A673 (cell line): Measurements from ENCODE around the gene STUB1. TPM values are rescaled to one million over a fixed set of nuclear protein-coding genes. Genes with fewer than 3 reads are reported as not detected.

Source experiments
- BruUV-seq: library from RNA; stranded (reverse); fragments of 400-500 nt; replicated peaks from 2 replicates; lab custom pipeline; 2021; lab: Mats Ljungman, UMichigan
- CTCF ChIA-PET: fragments of 300-600 bp; sonication (Branson Sonifier 250); formaldehyde crosslinking; loops from one replicate; lab custom pipeline; 2022; ENCODE audit warnings: antibody characterized with exemption; lab: Charles Lee
- POLR2A ChIA-PET: fragments of 300-600 bp; sonication (Branson Sonifier 250); formaldehyde crosslinking; loops from one replicate; lab custom pipeline; 2022; ENCODE audit warnings: antibody characterized with exemption; ENCODE audit not compliant: low non-redundant PET; lab: Charles Lee
- DNase-seq: peaks from one replicate; pipeline ENCODE4 v3.0.0-alpha.2; 2015; ENCODE audit warnings: low spot score
- H3K27ac ChIP-seq: fragments of 200-600 bp; sonication (generic); 2 replicates; pipeline ENCODE4 v1.5.1; 2016; ENCODE audit warnings: mixed run types, low read depth, mild to moderate bottlenecking, mixed read lengths, antibody characterized with exemption, low read length; ENCODE audit not compliant: poor library complexity, severe bottlenecking
- H3K27me3 ChIP-seq: fragments of 200-600 bp; sonication (generic); replicated peaks from 2 replicates; pipeline ENCODE4 v1.6.1; 2017; ENCODE audit warnings: mixed run types, low read depth, mild to moderate bottlenecking, mixed read lengths, antibody characterized with exemption, low read length; ENCODE audit not compliant: insufficient read depth, poor library complexity
- H3K36me3 ChIP-seq: fragments of 200-600 bp; sonication (generic); 2 replicates; pipeline ENCODE4 v1.6.1; 2016; ENCODE audit warnings: mixed run types, mild to moderate bottlenecking, mixed read lengths, antibody characterized with exemption, low read length; ENCODE audit not compliant: insufficient read depth, poor library complexity, severe bottlenecking
- H3K4me1 ChIP-seq: fragments of 200-600 bp; sonication (generic); 2 replicates; pipeline ENCODE4 v1.6.1; 2017; ENCODE audit warnings: mixed run types, mild to moderate bottlenecking, mixed read lengths, antibody characterized with exemption, low read length; ENCODE audit not compliant: insufficient read depth, poor library complexity, severe bottlenecking
- H3K4me3 ChIP-seq: fragments of 200-600 bp; sonication (generic); 2 replicates; pipeline ENCODE4 v1.5.1; 2016; ENCODE audit warnings: low read depth, mixed run types, mild to moderate bottlenecking, mixed read lengths, low read length; ENCODE audit not compliant: poor library complexity, severe bottlenecking
- H3K9me3 ChIP-seq: fragments of 200-600 bp; sonication (generic); 2 replicates; pipeline ENCODE4 v1.6.1; 2016; ENCODE audit warnings: mixed run types, low read depth, mild to moderate bottlenecking, mixed read lengths, antibody characterized with exemption, low read length; ENCODE audit not compliant: poor library complexity, severe bottlenecking
- CTCF ChIP-seq: fragments of 300-800, 200-600 bp; sonication (generic); conservative IDR thresholded peaks from 2 replicates; pipeline ENCODE4 v1.5.1; 2017; ENCODE audit warnings: low read depth, mild to moderate bottlenecking, antibody characterized with exemption, low read length, moderate library complexity, mixed read lengths
- EZH2 ChIP-seq: fragments of 200-600 bp; sonication (generic); IDR thresholded peaks from 2 replicates; pipeline ENCODE4 v1.6.1; 2017; ENCODE audit warnings: borderline replicate concordance, low read depth, mild to moderate bottlenecking, mixed read lengths, antibody characterized with exemption, low read length; ENCODE audit not compliant: poor library complexity, severe bottlenecking
- intact Hi-C: fragments of 100-400 bp; cut with micrococcal nuclease; formaldehyde crosslinking; loops from one replicate; pipeline ENCODE4 v1.10.0; 2022; ENCODE audit not compliant: unreplicated experiment
- total RNA-seq: library from RNA; stranded (reverse); gene quantifications from 2 replicates; pipeline ENCODE4 v1.2.3, GENCODE V29; 2021

STUB1 gene
- total RNA-seq, 1 experiment from 2014 or later, result 88.2 TPM

GRCh38 chr16:678858-679813, 1.1 kb upstream of the STUB1 start:
- Histone ChIP-seq H3K4me3 (peak overlapping the region; percentile 94), H3K4me1 (peaks cover 41% of the 10 kb centered on the region), H3K36me3 (peaks cover 23% of the 10 kb centered on the region), H3K9me3 (no peaks in the 10 kb centered on the region), H3K27me3 (no peaks in the 10 kb centered on the region), H3K27ac (peak overlapping the region; percentile 85)
- DNase-seq, result peak; percentile 77
- TF ChIP-seq EZH2 (no peak), CTCF (no peak)
- no TSS peak for BruUV-seq
- intact Hi-C loops, result no loop called here
- ChIA-PET POLR2A (no interaction called here), CTCF (no interaction called here)

GRCh38 chr16:680625-680945, 375 bp downstream of the STUB1 start:
- Histone ChIP-seq H3K27ac (peak overlapping the region; percentile 86), H3K4me1 (peaks cover 33% of the 10 kb centered on the region), H3K27me3 (no peaks in the 10 kb centered on the region), H3K4me3 (peak overlapping the region; percentile 94), H3K36me3 (peaks cover 23% of the 10 kb centered on the region), H3K9me3 (no peaks in the 10 kb centered on the region)
- no TSS peak for BruUV-seq
- TF ChIP-seq CTCF (no peak), EZH2 (no peak)
- no peak for DNase-seq
- CTCF ChIA-PET, result interaction anchor here (0.6 kb wide), 1 partner anchor 1474 kb away, joined by 3 read pairs; no protein-coding TSS in a partner anchor
- POLR2A ChIA-PET, result no interaction called here
- intact Hi-C loops, result no loop called here

- H3K4me3 ChIP-seq, result peak overlapping the region; percentile 94
- peaks cover 23% of the 10 kb centered on the region for H3K36me3 ChIP-seq
- intact Hi-C loops, result no loop called here
- peaks cover 33% of the 10 kb centered on the region for H3K4me1 ChIP-seq
- peak overlapping the region; percentile 86 for H3K27ac ChIP-seq
- no peaks in the 10 kb centered on the region for H3K9me3 ChIP-seq
- no TSS peak for BruUV-seq
- DNase-seq, result peak; percentile 52
- no peaks in the 10 kb centered on the region for H3K27me3 ChIP-seq
- POLR2A ChIA-PET, result interaction anchor here (0.6 kb wide), 1 partner anchor 15 kb away, joined by 3 read pairs; no protein-coding TSS in a partner anchor
- TF ChIP-seq EZH2 (no peak), CTCF (no peak)
- CTCF ChIA-PET, result interaction anchor here (0.5 kb wide), 1 partner anchor 16 kb away, joined by 8 read pairs; no protein-coding TSS in a partner anchor
Observed at GRCh38 chr16:680967-681745, 946 bp downstream of the STUB1 start.
